Measurements from ENCODE around the gene PKMYT1.
A peak's percentile ranks its signal among the peaks of the same experiment; 100 is the strongest.
"Not testable (repeated sequence)": the region's sequence is repeated elsewhere in the genome, so short reads cannot be mapped to it uniquely, and the experiment has no call there.

Gene PKMYT1

DNA sequence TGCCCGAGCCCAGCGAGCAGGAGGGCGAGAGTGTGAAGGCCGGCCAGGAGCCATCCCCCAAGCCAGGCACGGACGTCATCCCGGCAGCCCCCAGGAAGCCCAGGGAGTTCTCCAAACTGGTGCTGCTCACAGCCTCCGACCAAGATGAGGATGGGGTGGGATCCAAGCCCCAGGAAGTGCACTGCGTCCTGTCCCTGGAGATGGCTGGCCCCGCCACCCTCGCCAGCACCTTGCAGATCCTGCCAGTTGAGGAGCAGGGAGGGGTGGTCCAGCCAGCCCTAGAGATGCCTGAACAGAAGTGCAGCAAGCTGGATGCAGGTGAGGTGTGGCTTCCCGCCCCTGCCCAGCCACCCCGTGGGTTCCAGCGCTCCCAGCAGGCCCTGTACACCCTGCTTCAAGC, 50.6 kb downstream of the PKMYT1 start:
- no peak for DNase-seq

DNA sequence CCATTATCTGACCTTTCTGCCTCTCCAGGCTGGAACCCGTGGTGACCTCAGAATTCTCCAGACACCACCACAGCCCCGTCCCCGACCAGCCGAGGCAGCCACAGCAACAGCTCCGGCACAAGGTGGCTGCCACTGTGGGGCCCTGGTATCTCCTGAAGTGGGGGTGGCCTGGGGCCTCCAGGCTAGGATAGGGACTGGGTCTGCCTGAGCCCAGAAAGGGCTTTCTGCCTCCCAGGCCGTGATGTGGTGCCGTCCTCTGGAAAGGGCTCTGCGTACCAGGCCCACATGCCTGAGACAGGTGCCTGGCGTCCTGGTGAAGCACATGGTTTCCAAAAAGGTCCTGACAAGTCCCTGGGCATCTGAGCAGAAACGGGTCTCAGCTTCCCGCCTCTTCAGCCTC, 51.5 kb downstream of the PKMYT1 start:
- DNase-seq: no peak

DNA sequence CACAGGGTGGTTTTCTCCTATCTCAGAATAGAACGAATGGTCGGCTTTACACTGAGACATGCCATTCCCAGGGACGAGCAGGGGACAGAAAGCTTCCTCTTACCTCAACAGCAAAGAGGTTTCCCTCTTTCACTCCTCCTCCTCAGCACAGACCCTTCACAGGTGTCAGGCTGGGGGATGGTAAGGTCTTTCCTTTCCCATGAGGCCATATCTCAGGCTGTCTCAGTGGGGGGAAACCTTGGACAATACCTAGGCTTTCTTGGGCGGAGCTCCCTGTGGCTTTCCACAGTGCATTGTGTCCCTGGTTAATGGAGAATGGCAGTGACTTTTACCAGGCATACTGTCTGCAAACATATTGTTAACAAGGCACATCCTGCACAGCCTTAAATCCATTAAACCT, 52.1 kb downstream of the PKMYT1 start:
- DNase-seq: not testable (repeated sequence)

DNA sequence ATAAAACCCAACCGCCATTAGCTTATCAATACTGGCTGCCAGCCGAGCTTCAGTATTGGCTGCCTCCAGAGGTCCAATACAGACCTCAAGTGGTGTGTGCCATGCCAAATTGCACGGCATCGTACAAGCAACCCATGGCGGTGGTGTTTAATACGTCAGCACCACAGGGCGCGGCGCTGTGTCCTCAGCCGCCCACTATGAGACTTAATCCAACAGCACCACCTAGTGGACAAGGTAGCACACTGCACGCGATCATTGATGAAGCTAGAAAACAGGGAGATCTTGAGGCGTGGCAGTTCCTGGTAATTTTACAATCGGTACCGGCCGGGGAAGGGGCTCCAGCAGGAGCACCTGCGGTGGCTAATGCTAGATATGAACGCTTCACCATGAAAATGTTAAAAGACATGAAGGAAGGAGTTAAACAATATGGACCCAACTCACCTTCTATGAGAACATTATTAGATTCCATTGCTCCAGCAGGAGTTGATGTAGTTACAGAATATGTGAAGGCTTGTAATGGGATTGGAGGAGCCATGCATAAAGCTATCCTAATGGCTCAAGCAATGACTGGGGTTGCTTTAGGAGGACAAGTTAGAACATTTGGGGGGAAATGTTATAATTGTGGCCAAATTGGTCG, 53.1 kb downstream of the PKMYT1 start:
- peak; percentile 57 for DNase-seq

DNA sequence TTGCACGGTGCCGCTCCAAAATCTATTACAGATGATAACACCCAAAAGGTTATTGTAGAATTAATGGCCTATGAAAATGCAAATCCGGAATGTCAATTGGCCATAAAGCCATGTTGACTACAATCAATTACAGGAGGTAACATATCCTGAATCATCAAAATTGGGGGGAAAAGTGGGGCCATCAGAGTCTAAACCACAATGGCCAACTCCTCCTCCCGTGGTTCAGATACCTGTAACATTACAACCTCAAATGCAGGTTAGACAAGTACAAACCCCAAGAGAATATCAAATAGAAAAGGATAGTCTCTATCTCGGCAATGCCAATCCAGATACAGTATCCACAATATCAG, 53.6 kb downstream of the PKMYT1 start:
- no peak for DNase-seq

DNA sequence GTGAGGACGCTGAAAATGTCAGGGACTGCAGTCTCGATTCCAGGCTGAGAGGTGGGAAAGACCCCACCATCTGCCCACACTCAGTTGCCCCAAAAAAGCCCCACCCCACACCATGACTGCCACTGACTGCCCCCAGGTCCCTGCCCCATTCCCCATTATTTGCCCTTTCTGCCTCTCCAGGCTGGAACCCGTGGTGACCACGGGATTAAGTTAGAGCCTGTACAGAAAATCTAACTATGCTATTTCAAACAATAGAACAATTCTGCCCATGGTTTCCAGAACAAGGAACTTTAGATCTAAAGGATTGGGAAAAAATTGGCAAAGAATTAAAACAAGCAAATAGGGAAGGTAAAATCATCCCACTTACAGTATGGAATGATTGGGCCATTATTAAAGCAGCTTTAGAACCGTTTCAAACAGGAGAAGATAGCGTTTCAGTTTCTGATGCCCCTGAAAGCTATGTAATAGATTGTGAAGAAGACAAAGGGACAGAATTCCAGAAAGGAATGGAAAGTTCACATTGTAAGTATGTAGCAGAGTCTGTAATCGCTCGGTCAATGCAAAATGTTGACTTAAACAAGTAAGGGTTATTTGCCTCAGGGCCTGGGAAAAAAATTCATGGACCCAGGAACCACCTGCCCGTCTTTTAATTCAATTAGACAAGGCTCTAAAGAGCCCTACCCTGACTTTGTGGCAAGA, 54.1 kb downstream of the PKMYT1 start:
- no peak for DNase-seq

DNA sequence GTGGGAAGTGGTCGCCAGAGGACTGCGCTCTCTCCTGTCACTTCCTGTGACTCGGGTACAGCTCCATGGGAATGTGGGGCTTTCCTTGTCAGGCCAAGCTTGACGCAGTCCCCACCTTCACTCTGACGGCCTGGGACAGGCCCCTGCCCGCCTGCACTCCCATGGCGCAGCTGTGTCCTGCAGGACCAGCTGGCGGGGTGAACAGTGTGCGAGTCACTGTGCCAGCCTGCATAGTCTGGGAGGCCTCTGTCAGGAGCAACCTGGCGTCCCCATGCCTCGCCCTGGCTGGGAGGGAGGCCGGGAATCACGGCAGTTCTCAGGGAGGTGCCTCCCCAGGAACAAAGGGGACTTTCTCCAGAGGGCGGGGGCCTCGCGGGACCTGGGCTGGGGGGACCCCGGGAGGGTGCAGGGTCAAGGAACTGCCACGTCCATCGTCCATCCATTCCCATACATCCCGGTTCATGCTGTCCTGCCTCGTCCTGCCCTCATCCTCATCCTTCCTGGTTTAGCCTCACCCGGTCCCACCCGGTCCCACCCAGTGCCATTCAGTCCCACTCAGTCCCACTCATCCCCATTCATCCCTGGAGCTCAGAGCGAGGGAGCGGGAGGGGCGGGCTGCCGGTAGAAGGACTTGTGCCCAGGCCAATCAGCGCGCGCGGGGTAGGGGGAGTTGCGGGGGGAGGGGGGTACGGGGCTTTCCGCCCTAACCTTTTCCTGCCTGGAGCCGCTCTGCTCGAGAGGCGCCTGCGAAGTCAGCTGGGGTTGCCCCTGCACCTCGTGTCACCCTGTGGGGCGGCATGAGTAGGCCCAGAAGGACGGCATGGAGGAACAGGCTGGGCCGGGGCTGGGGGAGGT, 55.1 kb downstream of the PKMYT1 start:
- no peak for DNase-seq

DNA sequence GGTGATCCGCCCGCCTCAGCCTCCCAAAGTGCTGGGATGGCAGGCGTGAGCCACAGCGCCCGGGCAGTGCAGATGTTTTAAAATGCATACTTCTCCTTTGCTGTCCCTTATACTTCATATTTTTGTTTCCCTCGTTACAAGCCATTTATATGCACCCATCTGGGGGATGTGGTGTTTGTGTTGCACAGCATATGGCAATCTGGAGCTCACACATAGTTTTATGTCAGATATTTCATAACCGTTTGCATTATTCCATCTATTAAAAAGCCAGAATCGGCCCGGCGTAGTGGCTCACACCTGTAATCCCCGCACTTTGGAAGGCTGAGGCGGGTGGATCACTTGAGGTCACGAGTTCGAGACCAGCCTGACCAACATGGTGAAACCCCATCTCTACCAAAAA, 56.8 kb downstream of the PKMYT1 start:
- DNase-seq: no peak
